ENCODE measurements around the gene ZBTB9. TPM values are rescaled to one million over a fixed set of nuclear protein-coding genes. Genes with fewer than 3 reads are reported as not detected.

Gene ZBTB9
- total RNA-seq, 4 donors from 2014 or later, result 2.2 to 4.0 (median 3.2) TPM

DNA sequence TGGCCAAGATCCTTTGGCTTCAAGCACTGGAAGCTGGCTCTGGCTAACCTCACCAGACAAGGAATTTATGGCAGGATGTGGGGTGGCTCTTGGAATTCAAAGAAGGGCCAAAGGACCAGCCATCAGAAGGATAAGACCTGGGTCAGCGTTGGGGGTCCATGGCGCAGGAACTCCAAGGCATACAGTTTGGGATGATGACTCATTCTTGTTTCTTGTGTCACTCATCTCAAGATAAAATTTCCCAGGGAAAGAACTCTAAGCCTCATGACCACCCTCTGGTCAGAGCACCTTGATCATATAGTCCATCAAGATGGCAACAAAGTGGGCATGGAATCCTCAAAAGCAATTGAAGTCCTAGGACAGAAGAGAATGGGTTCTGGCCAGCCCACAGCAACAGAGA is 4.8 kb downstream of the ZBTB9 start:
- Histone ChIP-seq H3K4me1 (peaks cover 0 to 15% (median 5%) of the 10 kb centered on the region in 3 donors), H3K27me3 (no peaks in the 10 kb centered on the region), H3K27ac (no peak overlapping the region), H3K4me3 (no peak overlapping the region), H3K9me3 (no peaks in the 10 kb centered on the region), H3K36me3 (peaks cover 0 to 23% of the 10 kb centered on the region in 2 donors)
- ATAC-seq, result no peak
- TF ChIP-seq, protein P1, sequence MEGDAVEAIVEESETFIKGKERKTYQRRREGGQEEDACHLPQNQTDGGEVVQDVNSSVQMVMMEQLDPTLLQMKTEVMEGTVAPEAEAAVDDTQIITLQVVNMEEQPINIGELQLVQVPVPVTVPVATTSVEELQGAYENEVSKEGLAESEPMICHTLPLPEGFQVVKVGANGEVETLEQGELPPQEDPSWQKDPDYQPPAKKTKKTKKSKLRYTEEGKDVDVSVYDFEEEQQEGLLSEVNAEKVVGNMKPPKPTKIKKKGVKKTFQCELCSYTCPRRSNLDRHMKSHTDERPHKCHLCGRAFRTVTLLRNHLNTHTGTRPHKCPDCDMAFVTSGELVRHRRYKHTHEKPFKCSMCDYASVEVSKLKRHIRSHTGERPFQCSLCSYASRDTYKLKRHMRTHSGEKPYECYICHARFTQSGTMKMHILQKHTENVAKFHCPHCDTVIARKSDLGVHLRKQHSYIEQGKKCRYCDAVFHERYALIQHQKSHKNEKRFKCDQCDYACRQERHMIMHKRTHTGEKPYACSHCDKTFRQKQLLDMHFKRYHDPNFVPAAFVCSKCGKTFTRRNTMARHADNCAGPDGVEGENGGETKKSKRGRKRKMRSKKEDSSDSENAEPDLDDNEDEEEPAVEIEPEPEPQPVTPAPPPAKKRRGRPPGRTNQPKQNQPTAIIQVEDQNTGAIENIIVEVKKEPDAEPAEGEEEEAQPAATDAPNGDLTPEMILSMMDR (IDR thresholded peaks at IDR 0.05), result no peak
- TF ChIP-seq POLR2A (IDR thresholded peaks at IDR 0.05) (no peak), EP300 (IDR thresholded peaks at IDR 0.05) (no peak), POLR2AphosphoS5 (IDR thresholded peaks at IDR 0.05) (no peak)
- 100% methylated on average over 2 of the region's 2 CpGs; no CpG with 5 or more reads in 1 of the 2 donors for WGBS, 2 donors (ENCODE audit: low coverage in 1 of 2)

DNA sequence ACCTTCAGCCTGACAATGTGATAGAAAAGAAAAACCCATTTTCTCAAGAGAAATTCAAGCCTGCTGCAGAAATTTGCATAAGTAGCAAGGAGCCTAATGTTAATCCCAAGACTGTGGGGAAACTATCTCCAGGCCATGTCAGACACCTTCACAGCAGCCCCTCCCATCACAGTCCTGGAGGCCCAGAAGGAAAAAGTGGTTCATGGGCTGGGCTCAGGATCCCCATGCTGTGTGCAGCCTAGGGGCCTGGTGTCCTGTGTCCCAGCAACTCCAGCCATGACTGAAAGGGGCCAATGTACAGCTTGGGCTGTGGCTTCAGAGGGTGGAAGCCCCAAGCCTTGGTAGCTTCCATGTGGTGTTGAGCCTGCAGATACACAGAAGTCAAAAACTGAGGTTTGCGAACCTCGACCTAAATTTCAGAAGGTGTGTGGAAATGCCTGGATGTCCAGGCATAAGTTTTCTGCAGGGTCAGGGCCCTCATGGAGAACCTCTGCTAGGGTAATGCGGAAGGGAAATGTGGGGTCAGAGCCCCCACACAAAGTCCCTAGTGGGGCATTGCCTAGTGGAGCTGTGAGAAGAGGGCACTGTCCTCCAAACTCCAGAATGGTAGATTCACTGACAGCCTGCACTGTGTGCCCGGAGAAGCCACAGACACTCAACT is 11.8 kb downstream of the ZBTB9 start:
- no peak for ATAC-seq
- Histone ChIP-seq H3K9me3 (no peaks in the 10 kb centered on the region), H3K27me3 (no peaks in the 10 kb centered on the region), H3K36me3 (no peaks in the 10 kb centered on the region), H3K4me1 (no peaks in the 10 kb centered on the region), H3K4me3 (no peak overlapping the region), H3K27ac (no peak overlapping the region)
- TF ChIP-seq, protein P1 (IDR thresholded peaks at IDR 0.05), result no peak
- TF ChIP-seq POLR2A (IDR thresholded peaks at IDR 0.05), result no peak
- 100% methylated on average over 2 of the region's 4 CpGs; no CpG with 5 or more reads in 1 of the 2 donors for WGBS, 2 donors (ENCODE audit: low coverage in 1 of 2)

DNA sequence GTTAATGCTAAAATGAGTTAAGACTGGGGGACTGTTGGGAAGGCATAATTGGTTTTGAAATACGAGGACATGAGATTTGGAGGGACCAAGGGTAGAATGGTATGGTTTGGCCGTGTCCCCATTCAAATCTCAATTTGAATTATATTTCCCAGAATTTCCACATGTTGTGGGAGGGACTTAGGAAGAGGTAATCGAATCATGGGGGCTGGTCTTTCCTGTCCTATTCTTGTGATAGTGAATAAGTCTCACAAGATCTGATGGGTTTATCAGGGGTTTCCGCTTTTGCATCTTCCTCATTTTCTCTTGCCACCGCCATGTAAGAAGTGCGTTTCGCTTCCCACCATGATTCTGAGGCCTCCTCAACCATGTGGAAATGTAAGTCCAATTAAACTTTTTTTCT is 12.7 kb downstream of the ZBTB9 start:
- H3K4me1 ChIP-seq, result no peaks in the 10 kb centered on the region
- H3K27me3 ChIP-seq, result no peaks in the 10 kb centered on the region
- H3K9me3 ChIP-seq, result no peaks in the 10 kb centered on the region
- H3K36me3 ChIP-seq, result no peaks in the 10 kb centered on the region
- 58 to 71% methylated on average over 4 to 7 of the region's 7 CpGs for WGBS, 2 donors (ENCODE audit: low coverage in 1 of 2)
- H3K4me3 ChIP-seq, result no peak overlapping the region
- ATAC-seq, result no peak
- TF ChIP-seq POLR2A (IDR thresholded peaks at IDR 0.05) (no peak), POLR2AphosphoS5 (IDR thresholded peaks at IDR 0.05) (no peak), EP300 (IDR thresholded peaks at IDR 0.05) (no peak)
- TF ChIP-seq, protein P1 (IDR thresholded peaks at IDR 0.05), result no peak
- no peak overlapping the region for H3K27ac ChIP-seq

DNA sequence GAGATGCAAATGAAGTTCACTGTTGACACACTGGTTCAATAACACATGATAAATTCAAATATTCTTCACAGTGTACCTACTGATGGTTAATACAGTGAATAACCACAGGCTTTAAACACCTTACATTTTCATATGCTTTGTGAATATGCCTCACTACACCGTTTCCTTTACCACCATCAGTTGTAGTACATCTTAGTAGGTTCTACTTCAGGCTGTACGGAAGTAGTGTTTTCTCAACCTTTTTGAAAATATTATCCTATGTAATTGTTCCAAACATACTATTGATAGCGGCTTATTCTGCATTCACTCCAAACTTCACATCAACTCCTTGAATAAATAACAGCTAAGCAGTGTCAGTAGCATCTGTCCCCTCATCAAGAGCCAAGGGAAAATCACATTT is 15.3 kb downstream of the ZBTB9 start:
- 82 to 85% methylated on average over 3 of the region's 3 CpGs for WGBS, 2 donors (ENCODE audit: low coverage in 1 of 2)
- Histone ChIP-seq H3K4me3 (no peak overlapping the region), H3K27ac (no peak overlapping the region), H3K4me1 (no peaks in the 10 kb centered on the region), H3K9me3 (no peaks in the 10 kb centered on the region), H3K27me3 (peaks cover 12% of the 10 kb centered on the region), H3K36me3 (no peaks in the 10 kb centered on the region)
- TF ChIP-seq, protein P1 (IDR thresholded peaks at IDR 0.05), result no peak
- TF ChIP-seq POLR2A (IDR thresholded peaks at IDR 0.05) (no peak), EP300 (IDR thresholded peaks at IDR 0.05) (no peak), POLR2AphosphoS5 (IDR thresholded peaks at IDR 0.05) (no peak)
- ATAC-seq, result no peak

DNA sequence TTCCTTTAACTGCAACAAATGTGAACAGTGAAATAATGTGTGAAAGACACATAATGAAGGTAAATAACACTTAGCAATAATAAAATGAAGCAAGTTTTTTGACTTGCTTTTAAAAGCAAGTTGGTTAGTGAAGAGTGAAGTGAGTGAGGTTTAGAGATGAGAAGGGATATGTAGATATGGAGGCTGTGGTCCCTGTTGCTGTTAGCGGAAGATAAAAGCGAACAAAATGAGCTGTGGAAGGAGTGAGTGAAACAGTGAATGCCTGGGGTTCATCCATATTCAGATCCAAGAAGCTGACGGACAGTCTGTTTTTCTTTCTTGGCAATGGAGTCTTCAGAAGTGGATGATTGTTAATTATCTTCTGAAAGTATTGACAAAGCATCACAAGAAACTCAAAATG is 23.5 kb downstream of the ZBTB9 start:
- Histone ChIP-seq H3K27me3 (peaks cover 26% of the 10 kb centered on the region), H3K9me3 (no peaks in the 10 kb centered on the region), H3K4me1 (no peaks in the 10 kb centered on the region), H3K27ac (no peak overlapping the region), H3K4me3 (no peak overlapping the region), H3K36me3 (no peaks in the 10 kb centered on the region)
- WGBS, 2 donors (ENCODE audit: low coverage in 1 of 2), result 46 to 58% methylated on average over 3 of the region's 3 CpGs
- ATAC-seq, result no peak
- no peak for TF ChIP-seq POLR2AphosphoS5 (IDR thresholded peaks at IDR 0.05)
- TF ChIP-seq EP300 (IDR thresholded peaks at IDR 0.05), result no peak
- TF ChIP-seq, protein P1 (IDR thresholded peaks at IDR 0.05), result no peak
- TF ChIP-seq POLR2A (IDR thresholded peaks at IDR 0.05), result no peak

Data from gastroesophageal sphincter (tissue), 4 donors.